Measurements from ENCODE around the gene APEX1.
A peak's percentile ranks its signal among the peaks of the same experiment; 100 is the strongest.
"Not testable (repeated sequence)": the region's sequence is repeated elsewhere in the genome, so short reads cannot be mapped to it uniquely, and the experiment has no call there.

APEX1 gene

DNA sequence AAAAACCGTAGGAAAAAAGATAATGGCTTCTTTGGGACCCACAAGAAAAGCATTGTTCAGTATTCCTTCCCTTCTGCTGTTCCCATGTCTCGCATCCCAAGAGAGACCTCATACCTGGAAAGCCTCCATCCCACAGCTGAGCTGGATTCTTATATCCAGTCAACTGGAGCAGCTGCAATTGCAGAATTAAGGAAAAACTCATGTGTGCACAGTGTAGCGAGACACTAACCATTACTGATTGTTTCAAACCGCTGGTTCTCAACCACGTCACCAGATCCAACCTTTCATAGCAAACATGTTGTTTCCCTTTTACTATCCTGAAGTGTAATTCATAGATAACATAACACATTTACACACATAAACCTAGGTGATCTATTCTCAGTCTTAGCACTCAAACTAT is 44.9 kb downstream of the APEX1 start:
- Histone ChIP-seq H3K4ac (ENCODE audit: low read depth, low read length) (no peak overlapping the region), H2BK5ac (ENCODE audit: low read length) (no peak overlapping the region), H3K4me1 (ENCODE audit: control insufficient read depth, low read depth, low read length) (peaks cover 5% of the 10 kb centered on the region), H3K27me3 (ENCODE audit: insufficient read depth, low read length, poor library complexity) (no peaks in the 10 kb centered on the region), H2BK15ac (replicated peaks; ENCODE audit: low read depth) (no peak overlapping the region), H2AK5ac (ENCODE audit: low read length) (no peak overlapping the region), H3K4me2 (ENCODE audit: low read length) (no peak overlapping the region), H3K79me2 (ENCODE audit: control insufficient read depth, insufficient read depth, low read length) (no peaks in the 10 kb centered on the region), H4K5ac (ENCODE audit: low read length) (no peak overlapping the region), H3K56ac (ENCODE audit: low read length) (peak overlapping the region; percentile 43), H3K36me3 (ENCODE audit: control insufficient read depth, insufficient read depth, low read length) (no peaks in the 10 kb centered on the region), H3K79me1 (ENCODE audit: low read length) (no peaks in the 10 kb centered on the region), H3K27ac (ENCODE audit: low read depth, low read length) (no peak overlapping the region), H4K8ac (ENCODE audit: low read depth, low read length) (peak overlapping the region; percentile 40), H3K18ac (ENCODE audit: low read length) (peak overlapping the region; percentile 91), H3K9ac (ENCODE audit: low read length) (no peak overlapping the region), H2BK120ac (ENCODE audit: low read depth, low read length) (peak overlapping the region; percentile 78), H3K23ac (ENCODE audit: low read length) (no peak overlapping the region), H3K4me3 (ENCODE audit: low read length) (no peak overlapping the region)
- WGBS (ENCODE audit: extremely low coverage, insufficient coverage, low lambda C conversion rate) = no CpG with 5 or more reads among the region's 5 CpGs
- no peak for DNase-seq

DNA sequence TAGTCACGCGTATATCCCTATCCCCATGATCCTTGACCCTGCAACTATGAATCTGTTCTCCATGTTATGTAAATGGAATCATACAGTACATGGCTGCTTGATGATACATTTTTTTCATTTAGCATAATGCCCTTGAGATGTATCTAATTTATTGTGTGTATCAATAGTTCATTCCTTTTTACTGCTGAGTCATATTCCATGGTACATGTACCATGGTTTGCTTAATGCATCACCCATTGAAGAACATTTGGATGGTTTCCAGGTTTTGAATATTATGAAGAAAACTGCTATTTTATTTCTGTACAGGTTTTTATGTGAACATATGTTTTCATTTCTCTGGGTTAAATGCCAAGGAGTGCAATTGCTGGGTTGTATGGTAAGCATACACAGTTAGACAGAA is 46.3 kb downstream of the APEX1 start:
- Histone ChIP-seq H2AK5ac (ENCODE audit: low read length) (no peak overlapping the region), H3K4me3 (ENCODE audit: low read length) (no peak overlapping the region), H3K4ac (ENCODE audit: low read depth, low read length) (no peak overlapping the region), H3K56ac (ENCODE audit: low read length) (no peak overlapping the region), H2BK15ac (replicated peaks; ENCODE audit: low read depth) (no peak overlapping the region), H3K27me3 (ENCODE audit: insufficient read depth, low read length, poor library complexity) (no peaks in the 10 kb centered on the region), H4K8ac (ENCODE audit: low read depth, low read length) (no peak overlapping the region), H4K5ac (ENCODE audit: low read length) (no peak overlapping the region), H3K23ac (ENCODE audit: low read length) (no peak overlapping the region), H2BK120ac (ENCODE audit: low read depth, low read length) (no peak overlapping the region), H3K9ac (ENCODE audit: low read length) (no peak overlapping the region), H3K4me2 (ENCODE audit: low read length) (no peak overlapping the region), H3K27ac (ENCODE audit: low read depth, low read length) (no peak overlapping the region), H3K18ac (ENCODE audit: low read length) (no peak overlapping the region), H3K36me3 (ENCODE audit: control insufficient read depth, insufficient read depth, low read length) (no peaks in the 10 kb centered on the region), H3K79me1 (ENCODE audit: low read length) (no peaks in the 10 kb centered on the region), H3K4me1 (ENCODE audit: control insufficient read depth, low read depth, low read length) (peaks cover 5% of the 10 kb centered on the region), H3K79me2 (ENCODE audit: control insufficient read depth, insufficient read depth, low read length) (no peaks in the 10 kb centered on the region), H2BK5ac (ENCODE audit: low read length) (no peak overlapping the region)
- no peak for DNase-seq
- WGBS (ENCODE audit: extremely low coverage, insufficient coverage, low lambda C conversion rate) = no CpG with 5 or more reads among the region's 2 CpGs

DNA sequence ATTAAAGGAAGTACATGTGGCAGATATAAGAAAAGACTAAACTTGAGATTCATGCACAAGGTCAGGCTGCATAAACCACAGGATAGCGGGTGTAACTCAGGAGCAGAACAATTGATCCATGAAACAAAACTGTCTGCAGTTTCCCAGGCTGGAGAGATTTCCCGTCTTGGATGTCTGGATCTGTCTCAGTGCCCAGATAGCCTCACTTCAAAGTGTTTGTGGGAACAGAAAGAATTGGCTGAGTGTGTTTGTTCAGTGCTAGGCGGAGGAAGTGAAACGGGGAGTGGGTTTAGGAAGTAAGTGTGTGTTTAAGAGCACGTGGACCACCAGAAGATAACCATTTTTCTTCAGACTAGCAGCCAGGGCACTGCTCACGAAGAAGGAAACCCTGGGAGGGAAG is 48.9 kb downstream of the APEX1 start:
- Histone ChIP-seq H3K23ac (ENCODE audit: low read length) (no peak overlapping the region), H3K4ac (ENCODE audit: low read depth, low read length) (no peak overlapping the region), H4K5ac (ENCODE audit: low read length) (no peak overlapping the region), H3K56ac (ENCODE audit: low read length) (no peak overlapping the region), H3K27me3 (ENCODE audit: insufficient read depth, low read length, poor library complexity) (no peaks in the 10 kb centered on the region), H2BK15ac (replicated peaks; ENCODE audit: low read depth) (no peak overlapping the region), H3K4me1 (ENCODE audit: control insufficient read depth, low read depth, low read length) (peaks cover 2% of the 10 kb centered on the region), H3K9ac (ENCODE audit: low read length) (no peak overlapping the region), H3K79me1 (ENCODE audit: low read length) (no peaks in the 10 kb centered on the region), H3K4me3 (ENCODE audit: low read length) (no peak overlapping the region), H3K79me2 (ENCODE audit: control insufficient read depth, insufficient read depth, low read length) (no peaks in the 10 kb centered on the region), H3K18ac (ENCODE audit: low read length) (no peak overlapping the region), H3K4me2 (ENCODE audit: low read length) (no peak overlapping the region), H2BK120ac (ENCODE audit: low read depth, low read length) (no peak overlapping the region), H2BK5ac (ENCODE audit: low read length) (no peak overlapping the region), H4K8ac (ENCODE audit: low read depth, low read length) (no peak overlapping the region), H3K36me3 (ENCODE audit: control insufficient read depth, insufficient read depth, low read length) (no peaks in the 10 kb centered on the region), H2AK5ac (ENCODE audit: low read length) (no peak overlapping the region), H3K27ac (ENCODE audit: low read depth, low read length) (no peak overlapping the region)
- DNase-seq = no peak
- whole genome bisulfite sequencing (ENCODE audit: extremely low coverage, insufficient coverage, low lambda C conversion rate) = no CpG with 5 or more reads among the region's 6 CpGs

DNA sequence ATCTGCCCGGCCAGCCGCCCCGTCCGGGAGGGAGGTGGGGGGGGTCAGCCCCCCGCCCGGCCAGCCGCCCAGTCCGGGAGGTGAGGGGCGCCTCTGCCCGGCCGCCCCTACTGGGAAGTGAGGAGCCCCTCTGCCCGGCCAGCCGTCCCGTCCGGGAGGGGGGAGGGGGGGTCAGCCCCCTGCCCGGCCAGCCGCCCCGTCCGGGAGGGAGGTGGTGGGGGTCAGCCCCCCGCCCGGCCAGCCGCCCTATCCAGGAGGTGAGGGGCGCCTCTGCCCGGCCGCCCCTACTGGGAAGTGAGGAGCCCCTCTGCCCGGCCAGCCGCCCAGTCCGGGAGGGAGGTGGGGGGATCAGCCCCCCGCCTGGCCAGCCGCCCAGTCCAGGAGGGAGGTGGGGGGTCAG is 51.2 kb downstream of the APEX1 start:
- WGBS (ENCODE audit: extremely low coverage, insufficient coverage, low lambda C conversion rate) = no CpG with 5 or more reads among the region's 30 CpGs
- H2BK5ac ChIP-seq (ENCODE audit: low read length); H3K36me3 ChIP-seq (ENCODE audit: control insufficient read depth, insufficient read depth, low read length): not testable (repeated sequence)

DNA sequence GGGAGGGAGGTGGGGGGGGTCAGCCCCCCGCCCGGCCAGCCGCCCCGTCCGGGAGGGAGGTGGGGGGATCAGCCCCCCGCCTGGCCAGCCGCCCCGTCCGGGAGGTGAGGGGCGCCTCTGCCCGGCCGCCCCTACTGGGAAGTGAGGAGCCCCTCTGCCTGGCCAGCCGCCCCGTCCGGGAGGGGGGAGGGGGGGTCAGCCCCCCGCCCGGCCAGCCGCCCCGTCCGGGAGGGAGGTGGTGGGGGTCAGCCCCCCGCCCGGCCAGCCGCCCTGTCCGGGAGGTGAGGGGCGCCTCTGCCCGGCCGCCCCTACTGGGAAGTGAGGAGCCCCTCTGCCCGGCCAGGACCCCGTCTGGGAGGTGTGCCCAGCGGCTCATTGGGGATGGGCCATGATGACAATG is 51.7 kb downstream of the APEX1 start:
- not testable (repeated sequence) for H3K36me3 ChIP-seq (ENCODE audit: control insufficient read depth, insufficient read depth, low read length); H2BK5ac ChIP-seq (ENCODE audit: low read length); H3K4me3 ChIP-seq (ENCODE audit: low read length); H3K79me1 ChIP-seq (ENCODE audit: low read length); H3K9ac ChIP-seq (ENCODE audit: low read length); H3K27me3 ChIP-seq (ENCODE audit: insufficient read depth, low read length, poor library complexity); H2BK15ac ChIP-seq (replicated peaks; ENCODE audit: low read depth); H4K8ac ChIP-seq (ENCODE audit: low read depth, low read length); H4K5ac ChIP-seq (ENCODE audit: low read length); H3K27ac ChIP-seq (ENCODE audit: low read depth, low read length); H3K23ac ChIP-seq (ENCODE audit: low read length); H2BK120ac ChIP-seq (ENCODE audit: low read depth, low read length); H3K79me2 ChIP-seq (ENCODE audit: control insufficient read depth, insufficient read depth, low read length); H3K4ac ChIP-seq (ENCODE audit: low read depth, low read length); H3K4me1 ChIP-seq (ENCODE audit: control insufficient read depth, low read depth, low read length); H3K56ac ChIP-seq (ENCODE audit: low read length); DNase-seq; H2AK5ac ChIP-seq (ENCODE audit: low read length); H3K18ac ChIP-seq (ENCODE audit: low read length); H3K4me2 ChIP-seq (ENCODE audit: low read length)
- WGBS (ENCODE audit: extremely low coverage, insufficient coverage, low lambda C conversion rate) = no CpG with 5 or more reads among the region's 30 CpGs

More for the DNA sequence above, 51.2 kb downstream of the APEX1 start:
- H3K9ac ChIP-seq (ENCODE audit: low read length); H3K79me1 ChIP-seq (ENCODE audit: low read length); DNase-seq; H2BK15ac ChIP-seq (replicated peaks; ENCODE audit: low read depth); H3K4me2 ChIP-seq (ENCODE audit: low read length); H2BK120ac ChIP-seq (ENCODE audit: low read depth, low read length); H3K79me2 ChIP-seq (ENCODE audit: control insufficient read depth, insufficient read depth, low read length); H4K8ac ChIP-seq (ENCODE audit: low read depth, low read length); H3K4ac ChIP-seq (ENCODE audit: low read depth, low read length); H3K27me3 ChIP-seq (ENCODE audit: insufficient read depth, low read length, poor library complexity); H3K56ac ChIP-seq (ENCODE audit: low read length); H2AK5ac ChIP-seq (ENCODE audit: low read length); H3K27ac ChIP-seq (ENCODE audit: low read depth, low read length); H3K18ac ChIP-seq (ENCODE audit: low read length); H3K4me3 ChIP-seq (ENCODE audit: low read length); H3K23ac ChIP-seq (ENCODE audit: low read length); H3K4me1 ChIP-seq (ENCODE audit: control insufficient read depth, low read depth, low read length); H4K5ac ChIP-seq (ENCODE audit: low read length): not testable (repeated sequence)
